H1 (cell line): ENCODE results near the gene TRNAU1AP. TPM values are rescaled to one million over a fixed set of nuclear protein-coding genes. Genes with fewer than 3 reads are reported as not detected.

Experiments used
- CTCF ChIA-PET: fragments of 300-600 bp; sonication (Branson Sonifier 250); formaldehyde crosslinking; loops from one replicate; lab custom pipeline; 2021; ENCODE audit not compliant: partially characterized antibody; lab: Charles Lee
- POLR2A ChIA-PET: fragments of 300-600 bp; sonication (Branson Sonifier 250); formaldehyde crosslinking; loops from one replicate; lab custom pipeline; 2021; ENCODE audit warnings: inconsistent platforms; ENCODE audit not compliant: partially characterized antibody; lab: Charles Lee
- DNase-seq, 2 experiments: peaks; one replicate each; pipeline versions ENCODE4 v3.0.0 to v3.0.0-alpha.2; 2010 to 2022; ENCODE audit warnings: low spot score in 2 of 2, low read depth in 1 of 2, mixed read lengths in 1 of 2
- FAIRE-seq: peaks from 2 replicates; lab custom pipeline; 2011; peaks lifted over from hg19 to GRCh38; lab: Jason Lieb, UNC
- H2AFZ ChIP-seq: 2 replicates; pipeline ENCODE4 v1.8.1; 2012; ENCODE audit warnings: low read length, inconsistent platforms
- H2AK5ac ChIP-seq: 2 replicates; pipeline ENCODE4 v1.6.1; 2013; ENCODE audit warnings: low read depth, low read length
- H2BK120ac ChIP-seq: replicated peaks from 2 replicates; pipeline ENCODE3; 2013; ENCODE audit warnings: low read depth, low read length, inconsistent platforms
- H2BK12ac ChIP-seq: 2 replicates; pipeline ENCODE4 v1.6.1; 2013; ENCODE audit warnings: low read depth, low read length
- H2BK15ac ChIP-seq: 2 replicates; pipeline ENCODE4 v1.6.1; 2013; ENCODE audit warnings: low read length
- H2BK20ac ChIP-seq: 2 replicates; pipeline ENCODE4 v1.6.1; 2013; ENCODE audit warnings: low read length
- H2BK5ac ChIP-seq: 2 replicates; pipeline ENCODE4 v1.6.1; 2013; ENCODE audit warnings: low read depth, low read length
- H3K14ac ChIP-seq: 2 replicates; pipeline ENCODE4 v1.6.1; 2013; ENCODE audit warnings: inconsistent platforms; ENCODE audit not compliant: insufficient read length
- H3K18ac ChIP-seq: 2 replicates; pipeline ENCODE4 v1.6.1; 2013; ENCODE audit warnings: low read length; ENCODE audit errors: extremely low read depth
- H3K23ac ChIP-seq: 2 replicates; pipeline ENCODE4 v1.6.1; 2013; ENCODE audit warnings: inconsistent platforms; ENCODE audit not compliant: insufficient read length
- H3K23me2 ChIP-seq: 2 replicates; pipeline ENCODE4 v1.6.1; 2013; ENCODE audit warnings: low read depth, low read length
- H3K27ac ChIP-seq: 2 replicates; pipeline ENCODE4 v1.6.1; 2011; ENCODE audit warnings: low read depth, low read length, inconsistent platforms
- H3K27me3 ChIP-seq, 4 experiments: replicated peaks in 1 of 4; 1 replicate in 1 of 4; 2 replicates in 3 of 4; pipeline versions ENCODE4 v1.6.1 to v1.8.1; 2011 to 2013; ENCODE audit warnings: low read length in 3 of 4, mild to moderate bottlenecking in 3 of 4, inconsistent platforms in 2 of 4, mixed read lengths in 2 of 4, moderate library complexity in 1 of 4; ENCODE audit not compliant: control insufficient read depth in 3 of 4, insufficient read depth in 3 of 4; ENCODE audit errors: extremely low read depth in 1 of 4
- H3K36me3 ChIP-seq, 4 experiments: 2 replicates each; pipeline versions ENCODE4 v1.6.1 to v1.8.1; 2011 to 2013; ENCODE audit warnings: mild to moderate bottlenecking in 4 of 4, low read length in 3 of 4, moderate library complexity in 2 of 4, control low read depth in 1 of 4, inconsistent platforms in 1 of 4; ENCODE audit not compliant: insufficient read depth in 4 of 4, control insufficient read depth in 2 of 4
- H3K4ac ChIP-seq: replicated peaks from 2 replicates; pipeline ENCODE3; 2013; ENCODE audit warnings: low read length, low read depth, mixed read lengths, inconsistent platforms; ENCODE audit not compliant: insufficient read length
- H3K4me1 ChIP-seq, 4 experiments: replicated peaks in 1 of 4; 1 replicate in 1 of 4; 2 replicates in 3 of 4; pipeline versions ENCODE4 v1.6.1 to v1.8.1; 2011 to 2013; ENCODE audit warnings: low read length in 3 of 4, inconsistent platforms in 2 of 4, mixed read lengths in 1 of 4; ENCODE audit not compliant: insufficient read depth in 4 of 4, control insufficient read depth in 3 of 4
- H3K4me2 ChIP-seq, 2 experiments: 2 replicates each; pipeline versions ENCODE4 v1.6.1 to v1.8.1; 2011 to 2013; ENCODE audit warnings: low read depth in 2 of 2, low read length in 2 of 2, control low read depth in 1 of 2, inconsistent platforms in 1 of 2, mild to moderate bottlenecking in 1 of 2; ENCODE audit not compliant: insufficient read depth in 1 of 2
- H3K4me3 ChIP-seq, 4 experiments: fragments of 200-600, 300-600 bp in 1 of 4; sonication (generic), shearing (Covaris generic), sonication (Bioruptor Twin) in 1 of 4; 2 replicates each; pipeline versions ENCODE4 v1.5.1 to v1.8.1; 2011 to 2016; ENCODE audit warnings: low read length in 4 of 4, low read depth in 3 of 4, control low read depth in 2 of 4, inconsistent platforms in 2 of 4, mild to moderate bottlenecking in 2 of 4, mixed read lengths in 1 of 4, moderate library complexity in 1 of 4; ENCODE audit not compliant: insufficient read depth in 2 of 4; ENCODE audit errors: extremely low read depth in 1 of 4
- H3K56ac ChIP-seq: replicated peaks from 2 replicates; pipeline ENCODE3; 2013; ENCODE audit warnings: low read depth, mild to moderate bottlenecking, mixed read lengths, low read length, inconsistent platforms; ENCODE audit not compliant: insufficient read length
- H3K79me1 ChIP-seq: 2 replicates; pipeline ENCODE4 v1.6.1; 2013; ENCODE audit warnings: low read depth, low read length, control low read depth
- H3K79me2 ChIP-seq, 2 experiments: 2 replicates each; pipeline versions ENCODE4 v1.6.1 to v1.8.1; 2012 to 2013; ENCODE audit warnings: low read length in 2 of 2, mild to moderate bottlenecking in 2 of 2, inconsistent platforms in 1 of 2; ENCODE audit not compliant: insufficient read depth in 2 of 2, control insufficient read depth in 1 of 2
- H3K9ac ChIP-seq, 4 experiments: replicated peaks in 1 of 4; 1 replicate in 1 of 4; 2 replicates in 3 of 4; pipeline versions ENCODE4 v1.6.1 to v1.8.1; 2011 to 2013; ENCODE audit warnings: low read depth in 3 of 4, low read length in 3 of 4, control low read depth in 2 of 4, mild to moderate bottlenecking in 2 of 4, moderate library complexity in 2 of 4, inconsistent platforms in 1 of 4; ENCODE audit errors: extremely low read depth in 1 of 4
- H3K9me3 ChIP-seq, 2 experiments: 2 replicates each; pipeline versions ENCODE4 v1.6.1 to v1.8.1; 2012 to 2013; ENCODE audit warnings: mild to moderate bottlenecking in 2 of 2, moderate library complexity in 2 of 2, control low read depth in 1 of 2, inconsistent platforms in 1 of 2, low read depth in 1 of 2, low read length in 1 of 2, mixed read lengths in 1 of 2; ENCODE audit not compliant: insufficient read depth in 2 of 2
- H4K20me1 ChIP-seq, 2 experiments: replicated peaks in 1 of 2; 2 replicates each; pipeline versions ENCODE3 to v1.8.1; 2011 to 2013; ENCODE audit warnings: inconsistent platforms in 2 of 2, low read length in 2 of 2, mild to moderate bottlenecking in 1 of 2; ENCODE audit not compliant: insufficient read depth in 2 of 2, control insufficient read depth in 1 of 2
- H4K5ac ChIP-seq: 2 replicates; pipeline ENCODE4 v1.6.1; 2013; ENCODE audit warnings: low read length, low read depth, mixed read lengths, inconsistent platforms; ENCODE audit not compliant: insufficient read length
- H4K8ac ChIP-seq: 2 replicates; pipeline ENCODE4 v1.8.0; 2013; ENCODE audit warnings: mild to moderate bottlenecking, moderate library complexity, low read length, inconsistent platforms; ENCODE audit not compliant: insufficient read depth; ENCODE audit errors: extremely low read depth
- H4K91ac ChIP-seq: replicated peaks from 2 replicates; pipeline ENCODE3; 2013; ENCODE audit warnings: low read length, mixed read lengths, inconsistent platforms; ENCODE audit not compliant: insufficient read length
- ASH2L ChIP-seq: fragments of 200-600, 300-600 bp; sonication (generic); IDR thresholded peaks from one replicate; pipeline ENCODE4 v1.7.1; 2017; ENCODE audit warnings: low read length
- KDM4A ChIP-seq: IDR thresholded peaks from one replicate; pipeline ENCODE4 v1.7.1; 2012; ENCODE audit warnings: low read depth, mild to moderate bottlenecking, moderate library complexity, low read length, inconsistent platforms; ENCODE audit not compliant: severe bottlenecking
- PHF8 ChIP-seq: fragments of 200-600 bp; sonication (generic); conservative IDR thresholded peaks from 2 replicates; pipeline ENCODE4 v1.7.1; 2012; ENCODE audit warnings: low read depth, mild to moderate bottlenecking, inconsistent platforms, low read length, moderate library complexity
- RFX5 ChIP-seq: IDR thresholded peaks from 2 replicates; pipeline ENCODE4 v1.6.1; 2011; ENCODE audit warnings: low read depth, low read length, improper control_type of control experiment, borderline replicate concordance
- SAP30 ChIP-seq: fragments of 300-600 bp; sonication (generic); IDR thresholded peaks from 2 replicates; pipeline ENCODE4 v1.7.1; 2012; ENCODE audit warnings: low read length, moderate library complexity, mild to moderate bottlenecking, inconsistent platforms; ENCODE audit not compliant: insufficient read depth, insufficient replicate concordance
- SIN3A ChIP-seq, 2 experiments: IDR thresholded peaks in 1 of 2; conservative IDR thresholded peaks in 1 of 2; 2 replicates each; pipeline ENCODE4 v1.6.1; 2011 to 2012; ENCODE audit warnings: low read length in 2 of 2, improper control_type of control experiment in 1 of 2, low read depth in 1 of 2, mild to moderate bottlenecking in 1 of 2
- SIRT6 ChIP-seq: IDR thresholded peaks from one replicate; pipeline ENCODE4 v1.7.1; 2012; ENCODE audit warnings: low read length, inconsistent platforms
- SP2 ChIP-seq: IDR thresholded peaks from 2 replicates; pipeline ENCODE4 v1.6.1; 2012; ENCODE audit warnings: mild to moderate bottlenecking, low read length, inconsistent platforms
- SP4 ChIP-seq: IDR thresholded peaks from 2 replicates; pipeline ENCODE4 v1.6.1; 2012; ENCODE audit warnings: low read length, inconsistent platforms
- WGBS, 2 experiments: shearing (Covaris generic) in 1 of 2; methylation state at CpG; one replicate each; pipeline versions ENCODE4 v1.1.6 to v1.1.7; 2013 to 2015; ENCODE audit warnings: low lambda C conversion rate in 2 of 2, mixed read lengths in 2 of 2, inconsistent platforms in 1 of 2, low coverage in 1 of 2, missing lambda C conversion rate in 1 of 2; ENCODE audit not compliant: insufficient replicate concordance in 2 of 2, insufficient coverage in 1 of 2, insufficient read length in 1 of 2; ENCODE audit errors: extremely low coverage in 1 of 2, missing lambda C conversion rate in 1 of 2; 5-methylcytosine and 5-hydroxymethylcytosine counted together
- polyA plus RNA-seq, 7 experiments: library from polyadenylated mRNA; depleted of rRNA in 3 of 7; stranded (reverse) in 5 of 7; unstranded in 2 of 7; fragments of >200 nt in 5 of 7; fragments of 200-250 nt in 2 of 7; gene quantifications; 1 replicate in 5 of 7; 2 replicates in 1 of 7; 4 replicates in 1 of 7; pipeline versions ENCODE4 v1.2.1 to v1.2.3, GENCODE V29; 2011 to 2013; ENCODE audit warnings: missing spikeins in 2 of 7, mixed read lengths in 2 of 7
- total RNA-seq: library from RNA; stranded (reverse); fragmentation: NEBNext Ultra II Directional; extraction: Animal tissue kit (Norgen Biotek cat#: 25700); gene quantifications from 2 replicates; pipeline ENCODE4 v1.2.1, GENCODE V29; 2021
- TF ChIP-seq, protein P1 (sequence below): IDR thresholded peaks from 2 replicates; pipeline ENCODE4 v1.6.1; 2012; ENCODE audit warnings: inconsistent platforms

TRNAU1AP gene
- total and polyA plus RNA-seq, 2 of the 8 experiments (the other 6 are each of a cell fraction or from before 2014, with no cell fraction given): 35.2 to 37.1 TPM

DNA sequence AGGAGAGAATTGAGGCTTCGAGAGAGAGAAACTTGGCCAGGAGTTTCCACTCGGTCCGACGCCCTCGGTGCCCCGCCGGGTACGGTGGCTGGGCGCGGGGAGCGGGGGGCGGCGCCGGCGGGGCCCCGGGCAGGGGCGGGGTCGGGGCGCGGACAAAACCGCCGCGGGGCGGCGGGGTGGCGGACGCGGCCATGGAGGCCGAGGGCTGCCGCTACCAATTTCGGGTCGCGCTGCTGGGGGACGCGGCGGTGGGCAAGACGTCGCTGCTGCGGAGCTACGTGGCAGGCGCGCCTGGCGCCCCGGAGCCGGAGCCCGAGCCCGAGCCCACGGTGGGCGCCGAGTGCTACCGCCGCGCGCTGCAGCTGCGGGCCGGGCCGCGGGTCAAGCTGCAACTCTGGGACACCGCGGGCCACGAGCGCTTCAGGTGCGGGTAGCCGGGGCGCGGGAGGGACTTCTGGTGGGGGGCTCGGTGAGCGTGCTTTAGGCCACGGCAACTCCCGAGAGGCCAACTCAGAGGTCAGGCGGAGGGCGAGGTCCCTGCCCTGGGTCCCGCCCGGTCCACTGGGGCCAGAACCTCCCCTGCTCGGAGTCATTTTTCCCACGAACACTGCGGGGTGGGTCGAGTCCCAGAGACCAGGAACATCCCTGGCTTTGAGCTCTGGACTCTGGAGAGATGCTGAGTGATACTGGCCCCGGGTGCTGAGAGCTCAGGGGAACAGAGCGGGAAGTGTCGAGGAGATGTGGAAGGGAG, 39.6 kb downstream of the TRNAU1AP start:
- H3K56ac ChIP-seq: peak overlapping the region; percentile 25
- no peak overlapping the region; the same call in 1 of the 2 replicates for H4K8ac ChIP-seq
- no peaks in the 10 kb centered on the region for H3K36me3 ChIP-seq
- H2BK5ac ChIP-seq: no peak overlapping the region
- no peak overlapping the region for H3K14ac ChIP-seq
- H4K91ac ChIP-seq: no peak overlapping the region
- no peak overlapping the region; the same call in 1 of the 2 replicates for H2BK12ac ChIP-seq
- POLR2A ChIA-PET: interaction anchor here (1.0 to 21.8 kb wide), 9 partner anchors 10 to 144 kb away, joined by 3 to 473 read pairs (median 4); partner anchors contain the start of genes GMEB1, RCC1, RNU11 and TAF12
- no peaks in the 10 kb centered on the region for H4K20me1 ChIP-seq
- H3K23me2 ChIP-seq: no peaks in the 10 kb centered on the region; the same call in none of the 2 replicates
- no peak overlapping the region for H3K4ac ChIP-seq
- peak overlapping the region; percentile 40 to 66 (median 56) for H3K4me3 ChIP-seq
- FAIRE-seq: no peak
- peaks cover 9 to 18% (median 16%) of the 10 kb centered on the region in 4 experiments for H3K4me1 ChIP-seq
- H3K9ac ChIP-seq: peak overlapping the region; percentile 45 to 77 (median 54); a peak in 6 of 7 replicates
- H2BK120ac ChIP-seq: no peak overlapping the region
- H3K27me3 ChIP-seq: peaks cover 0 to 7% (median 2%) of the 10 kb centered on the region in 4 experiments; a peak in 3 of 7 replicates
- peak overlapping the region; percentile 55 to 87 for H3K4me2 ChIP-seq
- no peaks in the 10 kb centered on the region; a peak in 1 of 4 replicates for H3K79me2 ChIP-seq
- DNase-seq: peak in 1 of 2 experiments; percentile 55
- 3% methylated on average over 46 of the region's 81 CpGs; no CpG with 5 or more reads in 1 of the 2 experiments for WGBS, 2 experiments
- H2AK5ac ChIP-seq: no peak overlapping the region; the same call in 1 of the 2 replicates
- peak overlapping the region; percentile 36 for H3K18ac ChIP-seq
- peak overlapping the region; percentile 46; the same call in 1 of the 2 replicates for H2BK15ac ChIP-seq
- CTCF ChIA-PET: interaction anchor here (0.6 to 3.1 kb wide), 5 partner anchors 10 to 1523 kb away, joined by 3 to 16 read pairs (median 7); no protein-coding TSS in a partner anchor
- no peak overlapping the region for H2AFZ ChIP-seq
- H2BK20ac ChIP-seq: no peak overlapping the region
- no peak overlapping the region for H3K23ac ChIP-seq
- H4K5ac ChIP-seq: no peak overlapping the region
- no peak overlapping the region for H3K27ac ChIP-seq
- H3K79me1 ChIP-seq: no peaks in the 10 kb centered on the region
- H3K9me3 ChIP-seq: no peaks in the 10 kb centered on the region; a peak in 1 of 4 replicates
- TF ChIP-seq SIRT6 (no peak), ASH2L (peak; percentile 51), SP4 (no peak), SP2 (no peak), SAP30 (no peak), SIN3A (conservative IDR thresholded peaks at IDR 0.05 in 1 of 2, IDR thresholded peaks at IDR 0.05 in 1 of 2; ENCODE audit: low read depth in 1 of 2, low read length in 2 of 2) (no peak; a peak in 1 of 4 replicates), PHF8 (peak; percentile 50; the same call in 1 of the 2 replicates), KDM4A (peak; percentile 51), RFX5 (no peak)
- TF ChIP-seq, protein P1, sequence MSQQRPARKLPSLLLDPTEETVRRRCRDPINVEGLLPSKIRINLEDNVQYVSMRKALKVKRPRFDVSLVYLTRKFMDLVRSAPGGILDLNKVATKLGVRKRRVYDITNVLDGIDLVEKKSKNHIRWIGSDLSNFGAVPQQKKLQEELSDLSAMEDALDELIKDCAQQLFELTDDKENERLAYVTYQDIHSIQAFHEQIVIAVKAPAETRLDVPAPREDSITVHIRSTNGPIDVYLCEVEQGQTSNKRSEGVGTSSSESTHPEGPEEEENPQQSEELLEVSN: peak; percentile 74
